GM20000 (cell line): ENCODE data around the gene PLPP7.
"Not testable (repeated sequence)": the region's sequence is repeated elsewhere in the genome, so short reads cannot be mapped to it uniquely, and the experiment has no call there.

ENCODE experiments used
- DNase-seq: peaks from one replicate; pipeline ENCODE4 v3.0.0; 2012; ENCODE audit warnings: low spot score
- TF ChIP-seq, protein P1 (sequence below): IDR thresholded peaks from 2 replicates; pipeline ENCODE4 v1.5.1; 2012; ENCODE audit warnings: mild to moderate bottlenecking, control low read depth; ENCODE audit errors: extremely low read depth, missing control alignments

The PLPP7 gene

DNA sequence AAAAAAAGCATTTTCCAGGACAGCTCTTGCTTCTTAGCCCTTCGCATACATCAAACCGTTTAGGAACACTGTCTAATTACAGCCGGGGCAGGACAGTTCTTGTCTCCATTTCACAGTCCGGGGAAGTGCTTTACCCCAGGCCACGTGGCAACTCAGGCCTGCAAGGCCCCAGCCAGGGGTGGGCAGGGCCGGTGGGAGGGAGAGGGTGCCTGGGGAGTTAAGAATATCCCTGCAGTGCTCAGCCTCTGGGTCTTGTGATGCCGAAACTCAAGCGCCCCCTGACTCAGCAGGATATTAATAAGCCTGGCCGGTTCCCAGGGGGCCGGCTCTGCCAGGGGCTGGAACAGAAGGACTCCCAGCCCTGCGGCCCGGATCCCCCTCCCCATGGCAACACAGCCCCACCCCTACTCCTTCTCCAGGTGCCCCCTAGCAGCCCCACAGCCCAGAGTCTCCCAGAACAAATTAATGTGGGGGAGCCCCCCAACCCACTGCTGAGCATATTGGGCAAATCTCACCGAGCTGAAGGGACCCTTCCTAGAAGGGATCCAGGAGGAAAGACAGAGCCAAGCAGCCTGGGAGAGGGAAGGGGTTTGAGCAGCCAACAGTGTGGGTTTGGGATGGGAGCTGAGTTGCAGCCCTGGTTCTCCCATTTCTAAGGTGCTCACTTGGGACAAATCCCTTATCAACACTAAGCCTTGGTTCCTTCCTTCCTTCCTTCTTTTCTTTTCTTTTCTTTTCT lies 45.3 kb downstream of the PLPP7 start:
- TF ChIP-seq, protein P1, sequence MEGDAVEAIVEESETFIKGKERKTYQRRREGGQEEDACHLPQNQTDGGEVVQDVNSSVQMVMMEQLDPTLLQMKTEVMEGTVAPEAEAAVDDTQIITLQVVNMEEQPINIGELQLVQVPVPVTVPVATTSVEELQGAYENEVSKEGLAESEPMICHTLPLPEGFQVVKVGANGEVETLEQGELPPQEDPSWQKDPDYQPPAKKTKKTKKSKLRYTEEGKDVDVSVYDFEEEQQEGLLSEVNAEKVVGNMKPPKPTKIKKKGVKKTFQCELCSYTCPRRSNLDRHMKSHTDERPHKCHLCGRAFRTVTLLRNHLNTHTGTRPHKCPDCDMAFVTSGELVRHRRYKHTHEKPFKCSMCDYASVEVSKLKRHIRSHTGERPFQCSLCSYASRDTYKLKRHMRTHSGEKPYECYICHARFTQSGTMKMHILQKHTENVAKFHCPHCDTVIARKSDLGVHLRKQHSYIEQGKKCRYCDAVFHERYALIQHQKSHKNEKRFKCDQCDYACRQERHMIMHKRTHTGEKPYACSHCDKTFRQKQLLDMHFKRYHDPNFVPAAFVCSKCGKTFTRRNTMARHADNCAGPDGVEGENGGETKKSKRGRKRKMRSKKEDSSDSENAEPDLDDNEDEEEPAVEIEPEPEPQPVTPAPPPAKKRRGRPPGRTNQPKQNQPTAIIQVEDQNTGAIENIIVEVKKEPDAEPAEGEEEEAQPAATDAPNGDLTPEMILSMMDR: no peak
- no peak for DNase-seq

DNA sequence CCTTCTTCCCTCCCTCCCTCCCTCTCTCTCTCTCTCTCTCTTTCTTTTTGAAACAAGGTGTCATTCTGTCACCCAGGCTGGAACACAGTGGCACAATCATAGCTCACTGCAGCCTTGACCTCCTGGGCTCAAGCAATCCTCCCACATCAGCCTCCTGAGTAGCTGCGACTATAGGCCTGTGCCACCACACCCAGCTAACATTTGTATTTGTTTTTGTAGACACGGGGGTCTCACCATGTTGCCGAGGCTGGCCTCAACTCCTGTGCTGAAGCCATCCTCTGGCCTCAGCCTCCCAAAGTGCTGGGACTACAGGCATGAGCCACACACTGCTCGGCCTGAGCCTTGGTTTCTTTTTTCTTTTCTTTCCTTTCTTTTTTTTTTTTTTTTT lies 45.8 kb downstream of the PLPP7 start:
- TF ChIP-seq, protein P1: no peak
- DNase-seq: no peak

DNA sequence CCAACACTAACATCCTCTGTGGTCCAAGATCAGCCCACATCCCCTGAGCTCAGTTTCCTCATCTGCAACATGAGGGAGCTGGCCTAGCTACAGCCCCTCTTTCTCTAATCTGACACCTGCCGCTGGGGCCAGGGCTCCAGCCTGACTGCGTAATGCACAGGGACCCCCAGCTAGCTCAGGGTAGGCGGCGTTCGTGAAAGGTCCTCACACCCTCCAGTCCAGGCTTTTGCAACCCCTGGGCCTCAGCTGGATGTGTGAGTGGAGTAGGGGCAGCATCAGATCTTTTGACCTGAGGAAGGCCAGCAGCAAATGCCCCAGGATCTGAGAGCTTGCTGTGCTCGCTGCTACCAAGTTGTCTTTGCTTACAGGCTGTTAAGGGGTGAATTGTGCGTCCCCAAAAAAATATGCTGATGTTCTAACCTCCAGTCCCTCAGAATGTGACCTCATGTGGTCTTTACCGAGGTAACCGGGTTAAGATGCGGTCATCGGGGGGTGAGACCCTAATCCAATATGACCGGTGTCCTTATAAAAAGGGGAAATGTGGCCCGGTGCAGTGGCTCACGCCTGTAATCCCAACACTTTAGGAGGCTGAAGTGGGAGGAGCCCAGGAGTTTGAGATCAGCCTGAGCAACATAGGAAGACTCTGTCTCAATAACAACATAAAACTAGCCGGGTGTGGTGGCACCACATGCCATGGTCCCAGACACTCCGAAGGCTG lies 47.8 kb downstream of the PLPP7 start:
- TF ChIP-seq, protein P1: no peak

DNA sequence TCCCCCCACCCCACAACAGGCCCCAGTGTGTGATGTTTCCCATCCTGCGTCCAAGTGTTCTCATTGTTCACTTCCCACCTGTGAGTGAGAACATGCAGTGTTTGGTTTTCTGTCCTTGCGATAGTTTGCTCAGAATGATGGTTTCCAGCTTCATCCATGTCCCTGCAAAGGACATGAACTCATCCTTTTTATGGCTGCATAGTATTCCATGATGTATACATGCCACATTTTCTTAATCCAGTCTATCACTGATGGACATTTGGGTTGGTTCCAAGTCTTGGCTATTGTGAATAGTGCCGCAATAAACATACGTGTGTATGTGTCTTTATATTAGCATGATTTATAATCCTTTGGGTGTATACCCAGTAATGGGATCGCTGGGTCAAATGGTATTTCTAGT lies 49.7 kb downstream of the PLPP7 start:
- not testable (repeated sequence) for DNase-seq

More for the DNA sequence above, 47.8 kb downstream of the PLPP7 start:
- DNase-seq: no peak

DNA sequence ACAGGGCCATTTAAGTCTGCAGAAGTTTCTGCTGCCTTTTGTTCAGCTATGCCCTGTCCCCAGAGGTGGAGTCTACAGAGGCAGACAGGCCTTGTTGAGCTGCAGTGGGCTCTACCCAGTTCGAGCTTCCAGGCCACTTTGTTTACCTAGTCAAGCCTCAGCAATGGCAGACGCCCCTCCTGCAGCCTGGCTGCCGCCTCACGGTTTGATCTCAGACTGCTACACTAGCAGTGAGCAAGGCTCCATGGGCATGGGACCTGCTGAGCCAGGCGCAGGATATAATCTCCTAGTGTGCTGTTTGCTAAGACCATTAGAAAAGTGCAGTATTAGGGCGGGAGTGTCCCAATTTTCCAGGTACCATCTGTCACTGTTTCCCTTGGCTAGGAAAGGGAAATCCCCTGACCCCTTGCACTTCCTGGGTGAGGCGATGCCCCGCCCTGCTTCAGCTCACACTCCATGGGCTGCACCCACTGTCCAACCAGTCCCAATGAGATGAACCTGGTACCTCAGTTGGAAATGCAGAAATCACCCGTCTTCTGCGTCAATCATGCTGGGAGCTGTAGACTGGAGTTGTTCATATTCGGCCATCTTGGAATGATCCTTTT lies 55.5 kb downstream of the PLPP7 start:
- not testable (repeated sequence) for DNase-seq

DNA sequence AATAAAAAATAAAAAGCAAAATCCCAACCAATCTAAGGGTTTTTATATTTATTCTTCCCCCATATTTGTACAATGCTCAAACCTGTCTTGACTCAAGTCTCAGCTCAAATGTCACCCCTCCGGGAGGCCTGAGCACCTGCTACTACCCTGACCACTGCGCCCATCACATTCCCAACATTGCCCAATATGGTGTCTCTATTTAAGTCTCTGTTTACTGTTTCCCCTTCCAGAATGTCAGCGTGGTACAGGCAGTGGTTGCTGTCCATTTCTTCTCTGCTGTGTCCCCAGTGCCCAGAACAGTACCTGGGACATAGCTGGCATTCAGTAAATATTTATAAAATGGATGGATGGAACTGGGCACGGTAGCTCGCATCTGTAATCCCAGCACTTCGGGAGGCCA lies 57.0 kb downstream of the PLPP7 start:
- TF ChIP-seq, protein P1: no peak
- no peak for DNase-seq

DNA sequence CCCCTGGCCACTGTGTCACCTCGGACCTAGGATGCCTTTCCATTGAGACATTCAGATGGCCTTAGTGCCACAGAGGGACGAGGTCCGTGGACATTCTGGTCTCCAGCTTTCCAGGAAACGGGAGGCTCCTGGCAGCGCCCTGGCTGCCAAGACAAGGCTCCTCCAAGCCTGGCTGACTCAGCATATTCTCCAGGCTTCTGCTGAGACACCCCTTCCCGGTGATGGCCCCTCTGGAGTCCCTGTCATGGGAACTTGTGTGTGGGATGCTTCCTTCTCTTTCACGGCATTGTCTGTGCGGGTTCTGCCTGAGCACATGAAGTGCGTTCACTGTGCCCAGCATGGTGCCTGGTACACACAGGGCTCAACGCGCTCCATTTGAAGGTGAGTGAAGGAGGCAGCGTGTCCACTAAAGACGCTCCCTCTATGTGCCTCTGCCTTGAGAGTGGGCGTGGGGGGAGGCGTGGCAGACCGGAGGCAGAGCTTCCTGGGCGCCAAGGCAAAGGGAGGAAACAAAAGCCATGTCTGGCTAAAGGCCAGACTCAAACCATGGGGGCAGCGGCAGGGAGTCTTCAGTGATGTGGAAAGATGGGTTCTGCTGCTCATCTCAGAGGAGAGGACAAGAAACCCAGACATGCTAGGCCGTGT lies 58.0 kb downstream of the PLPP7 start:
- no peak for DNase-seq
- TF ChIP-seq, protein P1: no peak

DNA sequence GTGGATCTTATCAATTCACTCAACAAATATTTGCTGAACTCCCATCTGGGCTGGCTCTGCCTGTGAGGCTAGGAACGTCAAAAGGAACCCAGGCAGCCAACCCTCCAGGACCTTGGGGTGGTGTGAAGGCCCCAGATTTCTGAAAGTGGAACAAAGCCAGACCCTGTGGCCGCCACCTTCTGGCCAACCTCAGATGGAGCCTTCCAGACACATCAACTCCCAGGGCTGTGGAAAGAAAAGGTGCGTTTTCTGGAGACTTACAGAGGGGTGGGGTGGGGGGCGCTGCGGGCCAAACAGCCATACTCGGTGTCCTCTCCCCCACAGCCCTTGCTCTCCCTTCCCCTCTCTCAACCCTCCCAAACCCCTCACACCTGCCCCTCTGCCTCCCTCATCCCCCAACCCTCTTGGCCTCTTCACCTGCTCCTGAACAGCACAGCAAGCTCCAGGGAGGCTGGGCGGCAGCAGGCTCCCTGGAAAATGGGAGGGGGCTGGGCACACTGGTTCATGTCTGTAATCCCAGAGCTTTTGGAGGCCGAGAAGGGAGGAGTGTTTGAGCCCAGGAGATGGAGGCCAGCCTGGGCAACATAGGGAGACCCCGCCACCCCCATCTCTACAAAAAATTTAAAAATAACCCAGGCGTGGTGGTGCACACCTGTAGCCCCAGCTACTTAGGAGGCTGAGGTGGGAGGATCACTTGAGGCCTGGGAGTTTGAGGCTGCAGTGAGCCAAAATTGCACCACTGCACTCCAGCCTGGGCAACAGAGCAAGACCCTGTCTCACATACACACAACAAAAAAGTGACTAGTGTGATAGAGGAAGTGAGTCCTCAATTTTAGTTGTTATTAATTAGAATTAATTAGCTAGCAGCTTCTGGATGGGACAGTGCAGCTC lies 59.4 kb downstream of the PLPP7 start:
- TF ChIP-seq, protein P1: no peak
- no peak for DNase-seq
